G401 (cell line): ENCODE data around the gene NOD1. TPM values are rescaled to one million over a fixed set of nuclear protein-coding genes. Genes with fewer than 3 reads are reported as not detected.
"Not testable (repeated sequence)": the region's sequence is repeated elsewhere in the genome, so short reads cannot be mapped to it uniquely, and the experiment has no call there.

ENCODE experiments used
- DNase-seq: peaks from one replicate; pipeline ENCODE4 v3.0.0-alpha.2; 2015; ENCODE audit warnings: low spot score
- in situ Hi-C: cut with HindIII; loops from 2 replicates; pipeline ENCODE4 v1.10.0; 2016; ENCODE audit warnings: low sequenced_read_pairs, mixed read lengths
- total RNA-seq: library from RNA; depleted of rRNA; stranded (reverse); fragments of >200 nt; shearing (Covaris generic); gene quantifications from 2 replicates; pipeline ENCODE4 v1.2.3, GENCODE V29; 2014

NOD1 gene
- total RNA-seq, 1 experiment from 2014 or later = 3.6 TPM

DNA sequence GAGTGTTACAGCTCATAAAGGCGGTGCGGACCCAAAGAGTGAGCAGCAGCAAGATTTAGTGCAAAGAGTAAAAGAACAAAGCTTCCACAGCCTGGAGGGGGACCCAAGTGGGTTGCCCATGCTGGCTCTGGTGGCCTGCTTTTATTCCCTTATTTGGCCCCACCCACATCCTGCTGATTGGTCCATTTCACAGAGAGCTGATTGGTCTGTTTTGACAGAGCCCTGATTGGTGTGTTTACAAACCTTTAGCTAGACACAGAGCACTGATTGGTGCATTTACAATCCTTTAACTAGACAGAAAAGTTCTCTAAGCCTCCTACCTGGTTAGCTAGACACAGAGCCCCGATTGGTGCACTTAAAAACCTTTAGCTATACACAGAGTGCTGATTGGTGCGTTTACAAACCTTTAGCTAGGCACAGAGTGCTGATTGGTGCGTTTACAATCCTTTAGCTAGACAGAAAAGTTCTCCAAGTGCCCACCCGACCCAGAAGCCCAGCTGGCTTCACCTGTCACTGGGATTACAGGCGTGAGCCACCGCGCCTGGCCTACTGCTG is 28.8 kb upstream of the NOD1 start:
- DNase-seq, in situ Hi-C loops: not testable (repeated sequence)

GRCh38 chr7:30505174-30505697 is 26.7 kb upstream of the NOD1 start:
- DNase-seq = no peak
- in situ Hi-C loops = no loop called here

DNA sequence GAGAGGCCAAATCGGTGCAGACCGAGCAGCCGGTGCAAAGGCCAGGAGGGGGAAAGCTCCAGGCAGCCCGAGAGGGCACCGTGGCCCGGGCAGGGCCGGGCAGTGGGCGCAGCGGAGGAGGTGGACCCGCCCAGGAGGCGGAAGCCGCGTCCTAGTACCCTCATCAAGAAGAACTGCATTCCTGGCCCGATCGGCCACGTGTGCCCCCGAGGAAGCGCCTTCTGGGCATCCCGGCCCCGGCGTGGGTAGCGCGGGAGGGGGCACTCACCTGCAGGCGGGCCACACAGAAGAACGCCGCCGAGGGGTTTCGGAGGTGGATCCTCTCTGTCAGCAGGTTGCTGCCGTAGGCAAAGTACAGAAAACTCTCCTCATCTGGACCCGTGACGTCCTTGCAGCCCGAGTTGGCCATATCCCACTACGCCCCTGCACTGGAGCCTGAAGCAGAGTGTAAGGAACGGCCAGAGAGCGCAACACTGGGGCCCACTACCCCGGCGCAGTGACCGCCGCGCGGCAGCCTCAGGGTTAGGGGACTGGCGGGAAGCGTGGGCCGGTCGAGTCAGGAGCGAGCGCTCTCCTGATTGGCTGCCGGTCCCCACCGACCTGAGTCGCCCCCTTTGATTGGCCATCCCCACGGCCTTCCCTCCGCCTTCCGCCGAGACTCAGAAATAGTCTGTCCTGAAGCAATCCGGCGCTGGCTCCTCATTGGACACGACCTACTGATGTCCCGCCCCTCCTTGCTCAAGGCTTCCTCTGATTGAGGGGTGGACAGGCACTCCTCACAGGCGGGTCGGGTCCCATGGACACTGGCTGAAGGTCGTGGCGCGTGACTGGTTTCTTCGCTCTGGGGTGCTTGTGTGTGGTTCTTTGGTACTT is 26.0 kb upstream of the NOD1 start, which contains the start of gene GGCT:
Gene GGCT (minus strand): TSS at position 529 of the 873 bp plus-strand sequence. CDS start 120 bp downstream, at position 409.
- in situ Hi-C loops = no loop called here
- peak; percentile 100 for DNase-seq

- in situ Hi-C loops = no loop called here
- peak; percentile 36 for DNase-seq
Observed at GRCh38 chr7:30503274-30504212, 25.0 kb upstream of the NOD1 start.

DNA sequence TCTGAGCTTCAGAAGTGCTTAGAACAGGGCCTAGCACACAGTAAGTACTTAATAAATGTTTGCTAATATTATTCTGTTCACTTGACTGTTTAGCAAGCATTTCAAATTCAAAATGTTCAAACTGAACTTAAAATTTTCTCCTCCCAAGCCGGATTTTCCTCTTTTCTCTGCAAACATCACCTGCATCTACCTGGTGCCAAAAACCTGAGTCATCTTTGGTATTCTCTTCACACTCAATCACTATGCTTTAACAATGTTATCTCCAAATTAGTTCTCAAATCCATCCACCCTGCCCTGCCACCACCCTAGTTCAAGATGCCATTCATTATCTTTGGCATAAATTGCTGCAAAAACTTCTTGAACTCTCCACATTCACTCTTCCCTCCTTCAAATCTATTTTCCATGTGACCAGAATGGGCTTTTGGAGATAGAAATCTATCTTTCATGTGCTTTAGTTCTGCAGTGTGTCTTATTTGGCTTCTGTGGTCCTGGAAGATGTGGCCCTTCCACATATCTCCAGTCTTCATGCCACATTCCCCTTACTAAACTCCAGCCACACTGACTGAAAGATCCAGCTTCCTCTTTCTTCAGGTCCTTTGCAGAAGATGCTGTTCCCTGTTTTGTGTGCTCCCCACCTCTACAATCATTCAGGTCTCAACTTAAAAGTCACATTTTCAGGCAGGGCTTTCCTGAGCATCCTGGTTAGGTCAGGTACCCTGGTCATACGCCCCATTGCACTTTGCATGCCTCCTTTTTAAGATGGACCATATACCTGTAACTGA is 24.1 kb upstream of the NOD1 start:
- no peak for DNase-seq
- in situ Hi-C loops = no loop called here

DNA sequence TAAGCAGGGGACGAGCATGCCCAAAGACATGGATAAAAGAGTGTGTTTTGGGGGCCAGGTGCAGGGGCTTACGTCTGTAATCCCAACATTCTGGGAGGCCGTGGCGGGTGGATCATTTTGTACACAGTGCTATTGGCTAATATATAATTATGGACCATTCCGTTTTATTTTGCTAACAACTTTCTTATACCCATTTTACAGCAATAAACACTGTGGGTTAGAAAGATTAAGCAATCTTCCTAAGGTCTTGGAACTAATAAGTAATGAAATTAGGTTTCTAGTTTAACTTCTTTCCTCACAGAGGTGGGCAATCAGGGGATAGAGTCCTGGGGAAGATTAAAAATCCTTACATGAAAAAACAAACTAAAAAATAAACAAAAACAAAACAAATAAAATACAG is 22.7 kb upstream of the NOD1 start:
- DNase-seq = no peak
- in situ Hi-C loops = no loop called here

DNA sequence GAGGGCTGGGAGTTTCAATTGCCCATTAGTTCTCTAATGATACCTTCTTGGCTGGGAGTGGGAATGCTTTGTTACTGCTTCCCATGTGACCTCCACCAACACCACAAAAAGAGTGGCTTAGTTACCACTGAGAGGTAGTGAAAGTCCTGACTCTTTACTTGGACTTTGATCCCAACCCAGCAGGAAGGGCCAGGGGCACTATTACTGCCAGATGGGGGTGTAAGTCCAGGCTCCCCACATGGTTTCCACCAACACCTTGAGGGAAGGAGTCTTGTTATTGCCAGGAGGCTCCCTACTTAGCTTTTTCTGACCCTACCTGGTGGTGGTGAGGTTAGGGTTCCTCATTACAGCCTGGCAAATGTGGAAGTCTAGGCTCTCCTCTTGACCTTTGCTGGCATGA is 14.6 kb upstream of the NOD1 start:
- in situ Hi-C loops = no loop called here
- no peak for DNase-seq

- in situ Hi-C loops = no loop called here
- no peak for DNase-seq
Observed at GRCh38 chr7:30491417-30491816, 12.8 kb upstream of the NOD1 start.

GRCh38 chr7:30487371-30487770 is 8.8 kb upstream of the NOD1 start:
- in situ Hi-C loops = no loop called here
- DNase-seq = no peak

- in situ Hi-C loops = no loop called here
- no peak for DNase-seq
Observed at GRCh38 chr7:30485667-30486066, 7.1 kb upstream of the NOD1 start.

DNA sequence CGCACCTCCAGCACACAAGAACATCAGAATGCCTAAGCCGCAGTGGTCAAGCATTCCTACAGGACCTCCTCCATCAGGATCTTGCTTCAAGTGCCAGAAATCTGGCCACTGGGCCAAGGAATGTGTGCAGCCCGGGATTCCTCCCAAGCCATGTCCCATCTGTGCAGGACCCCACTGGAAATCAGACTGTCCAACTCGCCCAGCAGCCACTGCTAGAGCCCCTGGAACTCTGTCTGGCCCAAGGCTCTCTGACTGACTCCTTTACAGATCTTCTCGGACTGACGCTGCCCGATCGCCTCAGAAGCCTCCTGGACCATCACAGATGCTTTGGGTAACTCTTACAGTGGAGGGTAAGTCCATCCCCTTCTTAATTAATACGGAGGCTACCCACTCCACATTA is 2.8 kb upstream of the NOD1 start:
- in situ Hi-C loops = not testable (repeated sequence)

GRCh38 chr7:30479202-30480120 is 877 bp upstream of the NOD1 start:
- DNase-seq = no peak
- in situ Hi-C loops = no loop called here

More for the DNA sequence above, 2.8 kb upstream of the NOD1 start:
- DNase-seq = not testable (repeated sequence)

DNA sequence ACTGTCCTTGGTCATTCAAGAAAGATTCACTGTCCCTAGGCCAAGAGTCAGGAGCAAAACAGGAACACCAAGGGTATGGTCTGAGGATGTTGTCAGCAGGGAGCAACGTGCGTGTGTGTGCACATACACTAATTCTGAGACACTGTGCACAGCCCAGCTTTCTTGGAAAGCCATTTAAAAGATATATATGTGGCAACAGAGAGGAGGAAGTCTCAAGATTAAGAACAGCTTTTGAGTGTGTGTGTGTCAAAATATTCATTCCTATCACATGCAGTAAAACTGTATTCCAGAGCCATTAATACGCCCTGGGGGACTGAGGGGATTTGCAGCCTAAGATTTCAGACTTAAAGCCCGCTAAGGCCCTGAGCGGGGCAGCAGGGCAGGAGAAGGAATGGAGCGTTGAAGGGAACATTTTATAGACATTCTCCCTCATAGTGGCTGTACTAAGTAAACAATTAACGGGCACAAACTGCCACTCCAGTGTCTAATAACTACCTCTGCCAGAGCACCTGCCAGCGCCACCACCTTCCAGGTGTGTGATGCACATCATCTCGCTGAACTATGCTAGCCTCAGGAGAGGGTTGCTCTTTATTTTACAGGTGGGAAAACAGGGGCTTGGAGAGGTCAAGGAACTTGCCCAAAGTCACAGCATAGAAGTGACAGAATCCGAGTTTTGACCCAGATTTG is 2.0 kb downstream of the NOD1 start:
- in situ Hi-C loops = no loop called here
- DNase-seq = no peak

- DNase-seq = no peak
- in situ Hi-C loops = no loop called here
Observed at GRCh38 chr7:30475580-30475979, 3.0 kb downstream of the NOD1 start.

DNA sequence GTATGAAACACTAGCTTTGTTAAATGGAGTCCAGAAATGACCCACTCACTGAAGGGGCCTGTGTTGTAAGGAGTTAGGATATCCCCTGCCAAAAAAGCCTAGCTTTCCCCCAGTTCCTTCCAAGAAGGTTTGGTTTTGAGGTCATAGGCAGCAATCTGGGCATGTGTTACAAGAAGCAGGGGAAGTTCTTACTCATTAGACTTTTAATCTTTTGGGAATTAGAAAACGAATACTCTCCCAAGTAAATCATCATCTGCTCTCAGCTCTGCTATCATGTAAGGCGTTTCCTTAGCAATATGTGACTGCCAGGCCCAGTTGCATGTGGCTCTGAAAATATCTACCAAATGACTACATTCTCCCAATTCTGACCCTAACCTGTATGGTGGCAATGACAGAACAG is 3.7 kb downstream of the NOD1 start:
- DNase-seq = no peak
- in situ Hi-C loops = no loop called here

- in situ Hi-C loops = no loop called here
- no peak for DNase-seq
Observed at GRCh38 chr7:30474485-30474884, 4.1 kb downstream of the NOD1 start.

DNA sequence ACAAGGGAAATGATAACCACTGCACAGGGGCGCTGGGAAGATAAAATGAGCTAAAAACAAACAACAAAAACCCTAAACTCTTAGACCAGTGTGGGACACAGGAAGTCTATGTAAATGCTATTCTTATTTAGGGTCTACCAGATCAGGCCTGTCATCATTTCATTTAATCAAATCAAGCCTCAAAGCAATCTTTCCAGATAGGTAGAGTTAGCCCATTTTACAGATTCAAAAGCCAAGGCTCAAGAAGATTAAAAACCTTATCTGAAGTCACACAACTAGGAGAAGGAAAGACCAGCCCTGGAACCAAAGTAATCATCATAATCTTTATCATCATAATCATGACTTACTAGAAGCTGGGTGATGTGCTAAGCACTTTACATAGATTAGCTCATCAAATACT is 4.7 kb downstream of the NOD1 start:
- in situ Hi-C loops = no loop called here
- no peak for DNase-seq
